ENCODE results near the gene KCNH2.

DNA sequence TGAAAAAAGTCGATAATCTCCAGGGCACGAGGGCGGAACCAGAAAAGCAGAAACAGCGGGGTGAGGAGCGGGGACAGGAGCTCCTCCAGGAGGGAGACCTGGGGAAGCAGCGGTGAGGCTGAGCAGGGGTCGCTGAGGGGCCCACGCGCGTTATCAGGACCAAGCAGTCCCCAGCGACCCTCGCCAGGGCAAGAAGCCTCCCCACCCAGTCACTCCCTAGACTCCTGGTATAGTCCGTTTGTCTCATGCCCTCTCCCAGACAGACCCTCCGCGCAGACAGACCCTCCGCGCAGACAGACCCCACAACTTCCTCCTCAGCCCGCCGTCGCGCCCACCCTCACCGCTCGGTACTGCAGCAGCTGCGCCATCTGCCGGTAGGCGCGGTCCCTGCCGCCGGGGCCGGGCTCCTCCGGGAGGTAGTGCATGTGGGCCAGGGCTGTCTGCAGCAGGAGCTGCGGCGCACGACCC, 39.9 kb upstream of the KCNH2 start:
- TF ChIP-seq, protein P1, sequence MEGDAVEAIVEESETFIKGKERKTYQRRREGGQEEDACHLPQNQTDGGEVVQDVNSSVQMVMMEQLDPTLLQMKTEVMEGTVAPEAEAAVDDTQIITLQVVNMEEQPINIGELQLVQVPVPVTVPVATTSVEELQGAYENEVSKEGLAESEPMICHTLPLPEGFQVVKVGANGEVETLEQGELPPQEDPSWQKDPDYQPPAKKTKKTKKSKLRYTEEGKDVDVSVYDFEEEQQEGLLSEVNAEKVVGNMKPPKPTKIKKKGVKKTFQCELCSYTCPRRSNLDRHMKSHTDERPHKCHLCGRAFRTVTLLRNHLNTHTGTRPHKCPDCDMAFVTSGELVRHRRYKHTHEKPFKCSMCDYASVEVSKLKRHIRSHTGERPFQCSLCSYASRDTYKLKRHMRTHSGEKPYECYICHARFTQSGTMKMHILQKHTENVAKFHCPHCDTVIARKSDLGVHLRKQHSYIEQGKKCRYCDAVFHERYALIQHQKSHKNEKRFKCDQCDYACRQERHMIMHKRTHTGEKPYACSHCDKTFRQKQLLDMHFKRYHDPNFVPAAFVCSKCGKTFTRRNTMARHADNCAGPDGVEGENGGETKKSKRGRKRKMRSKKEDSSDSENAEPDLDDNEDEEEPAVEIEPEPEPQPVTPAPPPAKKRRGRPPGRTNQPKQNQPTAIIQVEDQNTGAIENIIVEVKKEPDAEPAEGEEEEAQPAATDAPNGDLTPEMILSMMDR (conservative IDR thresholded peaks at IDR 0.05; ENCODE audit: low read depth in 2 of 2): peak; percentile 88 to 98
- TF ChIP-seq EZH2phosphoT487 (IDR thresholded peaks at IDR 0.05; ENCODE audit: unreplicated experiment): no peak
- TF ChIP-seq CREB1 (CRISPR knock-in tag; IDR thresholded peaks at IDR 0.05; ENCODE audit: low read depth): peak; percentile 12; the same call in 1 of the 2 replicates
- TF ChIP-seq, protein P2, sequence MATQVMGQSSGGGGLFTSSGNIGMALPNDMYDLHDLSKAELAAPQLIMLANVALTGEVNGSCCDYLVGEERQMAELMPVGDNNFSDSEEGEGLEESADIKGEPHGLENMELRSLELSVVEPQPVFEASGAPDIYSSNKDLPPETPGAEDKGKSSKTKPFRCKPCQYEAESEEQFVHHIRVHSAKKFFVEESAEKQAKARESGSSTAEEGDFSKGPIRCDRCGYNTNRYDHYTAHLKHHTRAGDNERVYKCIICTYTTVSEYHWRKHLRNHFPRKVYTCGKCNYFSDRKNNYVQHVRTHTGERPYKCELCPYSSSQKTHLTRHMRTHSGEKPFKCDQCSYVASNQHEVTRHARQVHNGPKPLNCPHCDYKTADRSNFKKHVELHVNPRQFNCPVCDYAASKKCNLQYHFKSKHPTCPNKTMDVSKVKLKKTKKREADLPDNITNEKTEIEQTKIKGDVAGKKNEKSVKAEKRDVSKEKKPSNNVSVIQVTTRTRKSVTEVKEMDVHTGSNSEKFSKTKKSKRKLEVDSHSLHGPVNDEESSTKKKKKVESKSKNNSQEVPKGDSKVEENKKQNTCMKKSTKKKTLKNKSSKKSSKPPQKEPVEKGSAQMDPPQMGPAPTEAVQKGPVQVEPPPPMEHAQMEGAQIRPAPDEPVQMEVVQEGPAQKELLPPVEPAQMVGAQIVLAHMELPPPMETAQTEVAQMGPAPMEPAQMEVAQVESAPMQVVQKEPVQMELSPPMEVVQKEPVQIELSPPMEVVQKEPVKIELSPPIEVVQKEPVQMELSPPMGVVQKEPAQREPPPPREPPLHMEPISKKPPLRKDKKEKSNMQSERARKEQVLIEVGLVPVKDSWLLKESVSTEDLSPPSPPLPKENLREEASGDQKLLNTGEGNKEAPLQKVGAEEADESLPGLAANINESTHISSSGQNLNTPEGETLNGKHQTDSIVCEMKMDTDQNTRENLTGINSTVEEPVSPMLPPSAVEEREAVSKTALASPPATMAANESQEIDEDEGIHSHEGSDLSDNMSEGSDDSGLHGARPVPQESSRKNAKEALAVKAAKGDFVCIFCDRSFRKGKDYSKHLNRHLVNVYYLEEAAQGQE (IDR thresholded peaks at IDR 0.05; ENCODE audit: unreplicated experiment): no peak
- peak; percentile 25; the same call in 1 of the 2 replicates for TF ChIP-seq POLR2AphosphoS5 (IDR thresholded peaks at IDR 0.05; ENCODE audit: low read depth)
- no peak for TF ChIP-seq JUNB (IDR thresholded peaks at IDR 0.05; ENCODE audit: unreplicated experiment)
- no peak for TF ChIP-seq ZNF331 (CRISPR knock-in tag; IDR thresholded peaks at IDR 0.05; ENCODE audit: low read depth)
- TF ChIP-seq EZH2 (IDR thresholded peaks at IDR 0.05; ENCODE audit: low read depth, unreplicated experiment): peak; percentile 6
- no peak for TF ChIP-seq NANOG (IDR thresholded peaks at IDR 0.05; ENCODE audit: borderline replicate concordance)
- no peak for TF ChIP-seq STAT1 (IDR thresholded peaks at IDR 0.05; ENCODE audit: unreplicated experiment)

All from GM23338 (cell line).